Nephron (organoid): ENCODE results near the gene APBB2.

ENCODE experiments used
- H3K27ac Mint-ChIP-seq, 3 experiments: 2 replicates each; pipeline ENCODE4 v1.8.0; 2020; ENCODE audit warnings: mixed read lengths in 3 of 3, mild to moderate bottlenecking in 2 of 3, moderate library complexity in 1 of 3
- H3K27me3 Mint-ChIP-seq: 2 replicates; pipeline ENCODE4 v1.8.0; 2021; ENCODE audit warnings: low read depth, mild to moderate bottlenecking, moderate library complexity, mixed read lengths
- H3K36me3 Mint-ChIP-seq: 2 replicates; pipeline ENCODE4 v1.8.0; 2020; ENCODE audit warnings: low read depth, mixed read lengths
- H3K4me1 Mint-ChIP-seq: 2 replicates; pipeline ENCODE4 v1.8.0; 2020; ENCODE audit warnings: mixed read lengths
- H3K4me3 Mint-ChIP-seq, 3 experiments: 2 replicates each; pipeline ENCODE4 v1.8.0; 2020; ENCODE audit warnings: mild to moderate bottlenecking in 3 of 3, mixed read lengths in 3 of 3, moderate library complexity in 2 of 3
- H3K9me3 Mint-ChIP-seq: 2 replicates; pipeline ENCODE4 v1.8.0; 2020; ENCODE audit warnings: mixed read lengths
- TF ChIP-seq, protein P1 (sequence below), 3 experiments: fragments of 200-600 bp; sonication (generic); IDR thresholded peaks; one replicate each; pipeline ENCODE4 v1.5.0; 2021; ENCODE audit warnings: antibody characterized with exemption in 3 of 3; ENCODE audit not compliant: unreplicated experiment in 3 of 3

APBB2 gene

DNA sequence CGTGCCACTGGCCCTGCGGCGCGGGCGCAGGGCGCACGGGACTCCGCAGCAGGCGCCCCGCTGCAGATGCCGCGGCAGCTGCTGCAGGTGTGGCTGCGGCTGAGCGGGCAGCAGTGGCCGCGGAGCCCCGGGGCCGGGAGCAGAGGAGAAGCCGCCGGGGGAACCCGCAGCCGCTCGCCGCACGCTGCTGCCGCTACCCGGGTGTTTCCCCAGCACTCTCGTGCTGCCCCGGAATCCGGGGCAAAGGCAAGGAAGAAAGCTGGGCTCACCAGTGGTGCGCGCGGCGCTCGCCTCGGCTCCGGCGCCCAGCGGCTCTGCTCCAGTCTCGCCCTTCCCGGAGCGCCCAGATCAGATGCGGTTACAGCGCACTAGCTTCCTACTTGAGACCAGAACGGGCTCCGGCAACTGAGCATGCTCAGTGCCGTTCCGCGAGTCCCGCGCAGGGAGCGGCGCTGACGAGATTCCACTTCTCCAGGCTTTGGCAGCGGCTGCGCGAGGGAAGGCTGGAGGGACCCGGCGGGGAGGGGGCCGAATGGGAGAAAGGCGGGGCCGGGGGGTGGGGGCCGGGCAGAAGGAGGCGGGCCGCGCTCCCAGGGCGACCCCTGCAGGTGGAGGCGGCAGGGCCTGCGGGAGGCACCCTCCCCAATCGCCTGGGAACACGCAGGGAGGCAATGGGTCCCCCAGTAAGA is at the start of gene APBB2:
Gene APBB2 (minus strand): TSS at position 407 of the 689 bp plus-strand sequence. CDS start 181,288 bp downstream, outside the sequence.
- Mint-ChIP-seq H3K27me3 (peaks cover 5% of the 10 kb centered on the region), H3K4me1 (peaks cover 36% of the 10 kb centered on the region), H3K9me3 (no peaks in the 10 kb centered on the region), H3K36me3 (no peaks in the 10 kb centered on the region), H3K4me3 (peak within 1 kb of the TSS; percentile 91 to 97 (median 93)), H3K27ac (peak within 1 kb of the TSS; percentile 62 to 98 (median 94))
- TF ChIP-seq, protein P1, sequence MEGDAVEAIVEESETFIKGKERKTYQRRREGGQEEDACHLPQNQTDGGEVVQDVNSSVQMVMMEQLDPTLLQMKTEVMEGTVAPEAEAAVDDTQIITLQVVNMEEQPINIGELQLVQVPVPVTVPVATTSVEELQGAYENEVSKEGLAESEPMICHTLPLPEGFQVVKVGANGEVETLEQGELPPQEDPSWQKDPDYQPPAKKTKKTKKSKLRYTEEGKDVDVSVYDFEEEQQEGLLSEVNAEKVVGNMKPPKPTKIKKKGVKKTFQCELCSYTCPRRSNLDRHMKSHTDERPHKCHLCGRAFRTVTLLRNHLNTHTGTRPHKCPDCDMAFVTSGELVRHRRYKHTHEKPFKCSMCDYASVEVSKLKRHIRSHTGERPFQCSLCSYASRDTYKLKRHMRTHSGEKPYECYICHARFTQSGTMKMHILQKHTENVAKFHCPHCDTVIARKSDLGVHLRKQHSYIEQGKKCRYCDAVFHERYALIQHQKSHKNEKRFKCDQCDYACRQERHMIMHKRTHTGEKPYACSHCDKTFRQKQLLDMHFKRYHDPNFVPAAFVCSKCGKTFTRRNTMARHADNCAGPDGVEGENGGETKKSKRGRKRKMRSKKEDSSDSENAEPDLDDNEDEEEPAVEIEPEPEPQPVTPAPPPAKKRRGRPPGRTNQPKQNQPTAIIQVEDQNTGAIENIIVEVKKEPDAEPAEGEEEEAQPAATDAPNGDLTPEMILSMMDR (IDR thresholded peaks at IDR 0.05; ENCODE audit: unreplicated experiment in 3 of 3): peak; percentile 91 to 98 (median 96)

DNA sequence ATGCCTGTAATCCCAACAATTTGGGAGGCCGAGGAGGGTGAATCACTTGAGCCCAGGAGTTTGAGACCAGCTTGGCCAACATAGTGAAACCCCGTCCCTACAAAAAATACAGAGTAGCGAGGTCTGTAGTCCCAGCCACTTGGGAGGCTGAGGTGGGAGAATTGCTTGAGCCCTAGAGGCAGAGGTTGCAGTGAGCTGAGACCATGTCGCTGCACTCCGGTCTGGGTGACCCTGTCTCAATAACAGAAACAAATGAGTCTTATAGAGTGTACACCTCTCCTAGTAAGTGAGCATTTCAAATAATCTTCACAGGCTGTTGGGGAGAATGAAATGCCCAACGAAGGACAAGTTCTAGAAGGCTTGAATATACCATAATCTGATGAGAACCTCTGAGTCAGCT is 47.9 kb upstream of the APBB2 start:
- no peak overlapping the region for H3K4me3 Mint-ChIP-seq
- TF ChIP-seq, protein P1 (IDR thresholded peaks at IDR 0.05; ENCODE audit: unreplicated experiment in 3 of 3): no peak
- H3K9me3 Mint-ChIP-seq: no peaks in the 10 kb centered on the region
- H3K4me1 Mint-ChIP-seq: peaks cover 13% of the 10 kb centered on the region
- peaks cover 43% of the 10 kb centered on the region for H3K36me3 Mint-ChIP-seq
- peaks cover 12% of the 10 kb centered on the region for H3K27me3 Mint-ChIP-seq
- no peak overlapping the region for H3K27ac Mint-ChIP-seq

DNA sequence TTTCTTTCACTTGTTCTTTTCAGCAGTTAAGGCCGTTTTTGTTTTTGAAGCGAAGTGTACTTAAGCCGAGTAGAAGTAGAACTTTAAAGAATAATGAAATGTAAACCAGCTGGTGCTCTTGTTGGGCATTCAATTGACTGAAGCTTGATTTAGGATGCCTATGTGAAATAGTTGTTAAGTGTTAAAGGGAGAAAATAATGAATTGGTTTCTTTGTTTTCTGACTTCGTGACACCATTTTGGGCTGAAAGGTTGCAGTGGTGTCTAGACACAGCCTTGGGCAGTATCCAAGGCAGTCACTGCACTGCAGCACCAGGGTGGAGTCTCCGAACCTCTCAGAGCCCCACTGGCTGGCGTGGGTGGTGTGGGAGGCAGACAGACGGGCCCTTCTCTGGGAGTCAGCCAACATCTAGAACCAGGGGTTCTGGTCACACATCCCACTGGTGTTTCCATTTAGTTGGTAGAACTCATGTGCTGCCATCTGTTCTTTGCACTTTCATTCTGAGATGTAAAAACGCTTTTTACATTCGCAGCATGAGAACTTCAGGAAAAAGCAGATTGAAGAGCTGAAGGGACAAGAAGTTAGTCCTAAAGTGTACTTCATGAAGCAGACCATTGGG is 45.9 kb upstream of the APBB2 start:
- no peak overlapping the region for H3K27ac Mint-ChIP-seq
- no peaks in the 10 kb centered on the region for H3K9me3 Mint-ChIP-seq
- TF ChIP-seq, protein P1 (IDR thresholded peaks at IDR 0.05; ENCODE audit: unreplicated experiment in 3 of 3): no peak
- H3K4me3 Mint-ChIP-seq: no peak overlapping the region
- peaks cover 29% of the 10 kb centered on the region for H3K36me3 Mint-ChIP-seq
- peaks cover 19% of the 10 kb centered on the region for H3K27me3 Mint-ChIP-seq
- H3K4me1 Mint-ChIP-seq: peaks cover 20% of the 10 kb centered on the region

DNA sequence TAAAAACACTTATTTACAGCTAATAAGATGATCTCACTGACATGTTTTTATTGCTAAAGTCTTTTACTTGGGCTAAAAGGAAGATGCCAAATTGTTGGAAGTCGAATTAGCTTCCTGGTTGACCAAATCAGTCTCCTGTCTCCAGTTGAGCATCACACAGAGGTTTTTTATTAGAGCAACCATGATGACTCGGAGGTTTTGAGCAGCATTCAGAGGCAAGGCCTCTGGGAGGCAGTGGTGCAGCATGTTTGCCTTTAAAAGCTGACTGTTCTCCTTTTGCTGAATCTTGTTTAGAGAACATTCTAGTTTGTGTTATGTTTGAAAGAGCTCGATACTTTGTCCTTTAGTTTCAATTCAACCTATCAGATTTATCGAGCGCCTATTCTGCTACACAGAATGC is 44.4 kb upstream of the APBB2 start:
- H3K9me3 Mint-ChIP-seq: no peaks in the 10 kb centered on the region
- peaks cover 20% of the 10 kb centered on the region for H3K4me1 Mint-ChIP-seq
- H3K36me3 Mint-ChIP-seq: peaks cover 23% of the 10 kb centered on the region
- H3K27me3 Mint-ChIP-seq: peaks cover 23% of the 10 kb centered on the region
- peak overlapping the region; percentile 93 to 96 (median 95) for H3K4me3 Mint-ChIP-seq
- TF ChIP-seq, protein P1 (IDR thresholded peaks at IDR 0.05; ENCODE audit: unreplicated experiment in 3 of 3): peak; percentile 36 to 53 (median 38)
- peak overlapping the region in 2 of 3 experiments; percentile 7 to 37 for H3K27ac Mint-ChIP-seq

DNA sequence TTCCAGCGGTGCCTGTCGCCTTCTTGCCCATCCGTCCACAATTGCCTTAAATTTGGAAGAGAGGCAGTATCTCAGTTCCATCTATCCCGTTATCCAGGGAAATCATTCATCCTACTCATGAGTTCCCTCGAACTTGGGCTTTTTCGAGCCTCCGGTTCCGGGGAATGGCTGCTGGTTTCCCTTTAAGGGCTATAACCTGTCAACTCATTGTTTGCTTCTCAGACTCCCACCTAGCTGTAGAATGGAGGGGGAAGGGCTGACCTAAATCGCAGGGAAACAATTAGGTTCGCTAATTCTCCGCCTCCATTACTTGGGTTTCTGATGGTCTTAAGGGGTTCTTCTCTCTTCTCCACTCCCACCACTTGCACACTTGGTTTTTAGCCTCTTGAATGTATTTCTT is 43.6 kb upstream of the APBB2 start:
- TF ChIP-seq, protein P1 (IDR thresholded peaks at IDR 0.05; ENCODE audit: unreplicated experiment in 3 of 3): no peak
- H3K27me3 Mint-ChIP-seq: peaks cover 23% of the 10 kb centered on the region
- H3K27ac Mint-ChIP-seq: peak overlapping the region in 2 of 3 experiments; percentile 62 to 83

More for the DNA sequence above, 43.6 kb upstream of the APBB2 start:
- H3K4me3 Mint-ChIP-seq: peak overlapping the region; percentile 93 to 96 (median 95)
- H3K9me3 Mint-ChIP-seq: no peaks in the 10 kb centered on the region
- peaks cover 20% of the 10 kb centered on the region for H3K4me1 Mint-ChIP-seq
- H3K36me3 Mint-ChIP-seq: peaks cover 15% of the 10 kb centered on the region
